Liver (tissue), 9 donors: ENCODE measurements around the gene FGF1. TPM values are rescaled to one million over a fixed set of nuclear protein-coding genes. Genes with fewer than 3 reads are reported as not detected.
"Not testable (repeated sequence)": the region's sequence is repeated elsewhere in the genome, so short reads cannot be mapped to it uniquely, and the experiment has no call there.

Experiments
- DNase-seq: peaks from one replicate; pipeline ENCODE4 v3.0.0-alpha.2; 2017; ENCODE audit warnings: low spot score
- H3K27ac ChIP-seq, 2 donors: one replicate each; pipeline ENCODE4 v1.7.0; 2013; ENCODE audit warnings: inconsistent platforms in 2 of 2, low read length in 2 of 2, control low read depth in 1 of 2, low read depth in 1 of 2, mild to moderate bottlenecking in 1 of 2
- H3K27me3 ChIP-seq, 4 donors: one replicate each; pipeline versions ENCODE4 v1.6.1 to v1.7.0; 2013; ENCODE audit warnings: low read length in 3 of 4, inconsistent platforms in 1 of 4, mild to moderate bottlenecking in 1 of 4, moderate library complexity in 1 of 4; ENCODE audit not compliant: control insufficient read depth in 4 of 4, insufficient read depth in 4 of 4
- H3K36me3 ChIP-seq, 4 donors: one replicate each; pipeline versions ENCODE4 v1.6.1 to v1.7.0; 2013; ENCODE audit warnings: low read length in 3 of 4, mild to moderate bottlenecking in 3 of 4, low read depth in 1 of 4, moderate library complexity in 1 of 4; ENCODE audit not compliant: control insufficient read depth in 4 of 4, insufficient read depth in 3 of 4
- H3K4me1 ChIP-seq, 4 donors: one replicate each; pipeline versions ENCODE4 v1.6.1 to v1.7.0; 2013; ENCODE audit warnings: low read length in 3 of 4, mild to moderate bottlenecking in 3 of 4, moderate library complexity in 1 of 4; ENCODE audit not compliant: control insufficient read depth in 4 of 4, insufficient read depth in 4 of 4
- H3K4me3 ChIP-seq, 3 donors: one replicate each; pipeline versions ENCODE4 v1.6.1 to v1.7.0; 2013; ENCODE audit warnings: low read length in 3 of 3, control low read depth in 1 of 3, low read depth in 1 of 3, mild to moderate bottlenecking in 1 of 3
- H3K9ac ChIP-seq, 2 donors: one replicate each; pipeline ENCODE4 v1.7.0; 2013; ENCODE audit warnings: low read length in 2 of 2, mild to moderate bottlenecking in 2 of 2, moderate library complexity in 2 of 2, control low read depth in 1 of 2, low read depth in 1 of 2
- H3K9me3 ChIP-seq, 4 donors: one replicate each; pipeline versions ENCODE4 v1.6.1 to v1.7.0; 2013; ENCODE audit warnings: low read length in 3 of 4; ENCODE audit not compliant: control insufficient read depth in 4 of 4
- EGR1 ChIP-seq, 2 donors: IDR thresholded peaks; 2 replicates each; pipeline ENCODE4 v1.6.1; 2016 to 2018; ENCODE audit warnings: antibody characterized with exemption in 2 of 2, low read depth in 2 of 2
- FOXA1 ChIP-seq: IDR thresholded peaks from 2 replicates; pipeline ENCODE4 v1.6.1; 2016; ENCODE audit warnings: antibody characterized with exemption
- FOXA2 ChIP-seq: IDR thresholded peaks from 2 replicates; pipeline ENCODE4 v1.6.1; 2016; ENCODE audit warnings: antibody characterized with exemption
- GABPA ChIP-seq, 2 donors: IDR thresholded peaks in 1 of 2; conservative IDR thresholded peaks in 1 of 2; 2 replicates each; pipeline ENCODE4 v1.6.1; 2016; ENCODE audit warnings: antibody characterized with exemption in 2 of 2, mild to moderate bottlenecking in 1 of 2, moderate library complexity in 1 of 2
- HNF4A ChIP-seq, 2 donors: conservative IDR thresholded peaks; 2 replicates each; pipeline ENCODE4 v1.6.1; 2016; ENCODE audit warnings: antibody characterized with exemption in 2 of 2, mild to moderate bottlenecking in 2 of 2
- HNF4G ChIP-seq: IDR thresholded peaks from 2 replicates; pipeline ENCODE4 v1.6.1; 2016; ENCODE audit warnings: antibody characterized with exemption
- JUND ChIP-seq, 2 donors: IDR thresholded peaks; 2 replicates each; pipeline ENCODE4 v1.6.1; 2016; ENCODE audit warnings: antibody characterized with exemption in 2 of 2
- NR2F2 ChIP-seq: IDR thresholded peaks from 2 replicates; pipeline ENCODE4 v1.6.1; 2016; ENCODE audit warnings: antibody characterized with exemption
- RAD21 ChIP-seq, 2 donors: IDR thresholded peaks; 2 replicates each; pipeline ENCODE4 v1.6.1; 2016; ENCODE audit warnings: antibody characterized with exemption in 2 of 2, mild to moderate bottlenecking in 2 of 2
- RXRA ChIP-seq, 2 donors: IDR thresholded peaks; 2 replicates each; pipeline ENCODE4 v1.6.1; 2017 to 2018; ENCODE audit warnings: antibody characterized with exemption in 2 of 2, mild to moderate bottlenecking in 1 of 2
- SP1 ChIP-seq: IDR thresholded peaks from 2 replicates; pipeline ENCODE4 v1.6.1; 2018; ENCODE audit warnings: antibody characterized with exemption, mild to moderate bottlenecking
- TAF1 ChIP-seq: conservative IDR thresholded peaks from 2 replicates; pipeline ENCODE4 v1.6.1; 2016; ENCODE audit warnings: antibody characterized with exemption, mild to moderate bottlenecking
- YY1 ChIP-seq: IDR thresholded peaks from 2 replicates; pipeline ENCODE4 v1.6.1; 2016; ENCODE audit warnings: antibody characterized with exemption, mild to moderate bottlenecking
- WGBS: extraction: QIAGEN DNeasy Blood & Tissue Kit; methylation state at CpG from one replicate; pipeline ENCODE4 v1.1.7; 2013; 5-methylcytosine and 5-hydroxymethylcytosine counted together
- polyA plus RNA-seq, 2 donors: library from polyadenylated mRNA; stranded (reverse) in 1 of 2; unstranded in 1 of 2; fragments of 200-250 nt in 1 of 2; fragments of >200 nt in 1 of 2; fragmentation: Nextera tagmentation in 1 of 2; extraction: Ambion mirVana in 1 of 2; gene quantifications; one replicate each; pipeline versions ENCODE4 v1.2.1 to v1.2.3, GENCODE V29; 2013 to 2015
- total RNA-seq, 2 donors: library from RNA; depleted of rRNA; stranded (reverse); fragments of >200 nt; gene quantifications; one replicate each; pipeline ENCODE4 v1.2.3, GENCODE V29; 2014
- TF ChIP-seq, protein P1 (sequence below): fragments of 150-350 bp; IDR thresholded peaks from 2 replicates; pipeline ENCODE4 v1.5.1; 2017; ENCODE audit warnings: improper control_type of control experiment, low read depth, low read length; ENCODE audit not compliant: missing input control
- TF ChIP-seq, protein P2 (sequence below): IDR thresholded peaks from 2 replicates; pipeline ENCODE4 v1.6.1; 2016; ENCODE audit warnings: antibody characterized with exemption, mild to moderate bottlenecking
- TF ChIP-seq, protein P3 (sequence below): IDR thresholded peaks from 2 replicates; pipeline ENCODE4 v1.6.1; 2016; ENCODE audit warnings: antibody characterized with exemption
- TF ChIP-seq, protein P4 (sequence below): IDR thresholded peaks from 2 replicates; pipeline ENCODE4 v1.6.1; 2016; ENCODE audit warnings: antibody characterized with exemption
- TF ChIP-seq, protein P5 (sequence below): IDR thresholded peaks from 2 replicates; pipeline ENCODE4 v1.6.1; 2016; ENCODE audit warnings: antibody characterized with exemption
- donor health status: healthy.
- donor health status: healthy.
- donor health status: healthy.
- donor health status: healthy.
- donor health status: healthy.

The FGF1 gene
- total and polyA plus RNA-seq, 4 donors: 0.05 to 0.25 (median 0.16) TPM

DNA sequence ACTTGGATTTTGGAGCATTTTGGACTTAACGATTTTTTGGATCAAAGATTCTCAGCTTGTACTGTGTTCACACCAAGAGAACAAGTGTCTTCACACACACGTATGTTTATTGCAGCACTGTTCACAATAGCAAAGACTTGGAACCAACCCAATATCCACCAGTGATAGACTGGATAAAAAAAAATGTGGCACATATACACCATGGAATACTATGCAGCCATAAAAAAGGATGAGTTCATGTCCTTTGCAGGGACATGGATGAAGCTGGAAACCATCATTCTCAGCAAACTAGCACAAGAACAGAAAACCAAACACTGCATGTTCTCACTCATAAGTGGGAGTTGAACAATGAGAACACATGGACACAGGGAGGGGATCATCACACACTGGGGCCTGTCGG, 37.8 kb downstream of the FGF1 start:
- not testable (repeated sequence) for H3K27ac ChIP-seq, H3K27me3 ChIP-seq, H3K36me3 ChIP-seq, H3K9me3 ChIP-seq, H3K9ac ChIP-seq, H3K4me3 ChIP-seq, H3K4me1 ChIP-seq, DNase-seq
- WGBS: 92% methylated on average over 3 of the region's 3 CpGs

DNA sequence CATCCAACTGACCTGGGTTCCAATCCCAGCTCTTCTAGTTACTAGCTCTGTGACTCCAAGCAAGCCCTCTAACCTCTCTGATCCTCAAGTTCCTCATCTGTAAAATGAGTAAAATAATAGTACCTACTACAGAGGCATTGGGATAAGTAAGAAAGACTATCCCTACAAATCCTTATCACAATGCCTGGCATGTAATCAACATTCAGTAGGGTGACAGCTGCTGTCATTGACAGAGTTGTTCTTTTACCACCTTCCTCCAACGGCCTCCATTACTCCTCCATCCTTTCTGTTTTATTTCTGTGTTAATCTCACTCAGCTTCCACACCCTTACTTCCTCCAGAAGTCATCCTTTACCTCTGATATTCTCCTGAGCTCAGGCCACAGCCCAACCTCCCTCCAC, 40.4 kb downstream of the FGF1 start:
- no peak overlapping the region for H3K9ac ChIP-seq
- no peaks in the 10 kb centered on the region for H3K9me3 ChIP-seq
- H3K27me3 ChIP-seq: no peaks in the 10 kb centered on the region
- no peak overlapping the region for H3K4me3 ChIP-seq
- no peak for DNase-seq
- no peaks in the 10 kb centered on the region for H3K4me1 ChIP-seq
- H3K27ac ChIP-seq: no peak overlapping the region
- TF ChIP-seq FOXA1 (no peak), RAD21 (IDR thresholded peaks at IDR 0.05) (no peak), RXRA (IDR thresholded peaks at IDR 0.05) (no peak)
- TF ChIP-seq, protein P1, sequence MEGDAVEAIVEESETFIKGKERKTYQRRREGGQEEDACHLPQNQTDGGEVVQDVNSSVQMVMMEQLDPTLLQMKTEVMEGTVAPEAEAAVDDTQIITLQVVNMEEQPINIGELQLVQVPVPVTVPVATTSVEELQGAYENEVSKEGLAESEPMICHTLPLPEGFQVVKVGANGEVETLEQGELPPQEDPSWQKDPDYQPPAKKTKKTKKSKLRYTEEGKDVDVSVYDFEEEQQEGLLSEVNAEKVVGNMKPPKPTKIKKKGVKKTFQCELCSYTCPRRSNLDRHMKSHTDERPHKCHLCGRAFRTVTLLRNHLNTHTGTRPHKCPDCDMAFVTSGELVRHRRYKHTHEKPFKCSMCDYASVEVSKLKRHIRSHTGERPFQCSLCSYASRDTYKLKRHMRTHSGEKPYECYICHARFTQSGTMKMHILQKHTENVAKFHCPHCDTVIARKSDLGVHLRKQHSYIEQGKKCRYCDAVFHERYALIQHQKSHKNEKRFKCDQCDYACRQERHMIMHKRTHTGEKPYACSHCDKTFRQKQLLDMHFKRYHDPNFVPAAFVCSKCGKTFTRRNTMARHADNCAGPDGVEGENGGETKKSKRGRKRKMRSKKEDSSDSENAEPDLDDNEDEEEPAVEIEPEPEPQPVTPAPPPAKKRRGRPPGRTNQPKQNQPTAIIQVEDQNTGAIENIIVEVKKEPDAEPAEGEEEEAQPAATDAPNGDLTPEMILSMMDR: no peak
- WGBS: 57% methylated on average over 1 of the region's 1 CpG
- no peaks in the 10 kb centered on the region for H3K36me3 ChIP-seq

DNA sequence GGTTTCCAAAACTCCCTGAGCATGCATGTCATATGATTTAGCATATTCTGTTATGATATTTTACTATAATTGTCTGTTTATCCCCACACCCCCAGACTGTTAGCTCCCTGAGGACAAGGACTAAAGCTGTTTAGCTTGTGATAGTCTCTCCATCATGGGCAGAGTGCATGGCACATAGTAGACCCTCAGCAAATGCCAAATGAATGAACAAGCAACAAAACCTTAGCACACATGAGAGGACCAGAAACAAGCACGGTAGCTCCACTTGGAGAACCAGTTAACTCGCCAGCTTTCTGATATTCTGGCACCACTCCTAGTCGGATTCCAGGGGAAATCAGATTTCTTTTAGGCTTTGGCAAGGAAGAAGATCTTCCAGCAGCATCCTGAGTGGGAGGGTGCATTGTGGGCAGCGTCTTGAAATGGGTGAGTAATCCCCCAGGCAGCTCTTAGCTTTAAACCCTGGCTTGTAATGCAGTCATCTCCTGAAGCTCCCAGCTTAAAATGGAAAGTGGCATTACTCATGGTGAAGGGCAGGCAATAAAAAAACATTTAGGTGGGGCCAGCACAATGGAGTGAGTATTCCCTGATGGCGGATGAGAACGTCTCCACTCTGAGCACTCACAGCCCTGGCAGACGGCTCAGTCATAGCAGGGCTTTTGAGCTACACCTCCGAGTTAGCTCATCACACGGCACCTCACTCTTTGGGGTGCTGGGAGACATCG, 41.1 kb downstream of the FGF1 start:
- H3K27ac ChIP-seq: no peak overlapping the region

More for the DNA sequence above, 41.1 kb downstream of the FGF1 start:
- Histone ChIP-seq H3K9ac (no peak overlapping the region), H3K9me3 (no peaks in the 10 kb centered on the region), H3K4me1 (no peaks in the 10 kb centered on the region), H3K4me3 (no peak overlapping the region), H3K36me3 (no peaks in the 10 kb centered on the region), H3K27me3 (no peaks in the 10 kb centered on the region)
- 78% methylated on average over 10 of the region's 10 CpGs for WGBS
- TF ChIP-seq, protein P2, sequence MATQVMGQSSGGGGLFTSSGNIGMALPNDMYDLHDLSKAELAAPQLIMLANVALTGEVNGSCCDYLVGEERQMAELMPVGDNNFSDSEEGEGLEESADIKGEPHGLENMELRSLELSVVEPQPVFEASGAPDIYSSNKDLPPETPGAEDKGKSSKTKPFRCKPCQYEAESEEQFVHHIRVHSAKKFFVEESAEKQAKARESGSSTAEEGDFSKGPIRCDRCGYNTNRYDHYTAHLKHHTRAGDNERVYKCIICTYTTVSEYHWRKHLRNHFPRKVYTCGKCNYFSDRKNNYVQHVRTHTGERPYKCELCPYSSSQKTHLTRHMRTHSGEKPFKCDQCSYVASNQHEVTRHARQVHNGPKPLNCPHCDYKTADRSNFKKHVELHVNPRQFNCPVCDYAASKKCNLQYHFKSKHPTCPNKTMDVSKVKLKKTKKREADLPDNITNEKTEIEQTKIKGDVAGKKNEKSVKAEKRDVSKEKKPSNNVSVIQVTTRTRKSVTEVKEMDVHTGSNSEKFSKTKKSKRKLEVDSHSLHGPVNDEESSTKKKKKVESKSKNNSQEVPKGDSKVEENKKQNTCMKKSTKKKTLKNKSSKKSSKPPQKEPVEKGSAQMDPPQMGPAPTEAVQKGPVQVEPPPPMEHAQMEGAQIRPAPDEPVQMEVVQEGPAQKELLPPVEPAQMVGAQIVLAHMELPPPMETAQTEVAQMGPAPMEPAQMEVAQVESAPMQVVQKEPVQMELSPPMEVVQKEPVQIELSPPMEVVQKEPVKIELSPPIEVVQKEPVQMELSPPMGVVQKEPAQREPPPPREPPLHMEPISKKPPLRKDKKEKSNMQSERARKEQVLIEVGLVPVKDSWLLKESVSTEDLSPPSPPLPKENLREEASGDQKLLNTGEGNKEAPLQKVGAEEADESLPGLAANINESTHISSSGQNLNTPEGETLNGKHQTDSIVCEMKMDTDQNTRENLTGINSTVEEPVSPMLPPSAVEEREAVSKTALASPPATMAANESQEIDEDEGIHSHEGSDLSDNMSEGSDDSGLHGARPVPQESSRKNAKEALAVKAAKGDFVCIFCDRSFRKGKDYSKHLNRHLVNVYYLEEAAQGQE: no peak
- TF ChIP-seq, protein P3, sequence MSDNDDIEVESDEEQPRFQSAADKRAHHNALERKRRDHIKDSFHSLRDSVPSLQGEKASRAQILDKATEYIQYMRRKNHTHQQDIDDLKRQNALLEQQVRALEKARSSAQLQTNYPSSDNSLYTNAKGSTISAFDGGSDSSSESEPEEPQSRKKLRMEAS: no peak
- no peak for TF ChIP-seq SP1
- TF ChIP-seq, protein P4, sequence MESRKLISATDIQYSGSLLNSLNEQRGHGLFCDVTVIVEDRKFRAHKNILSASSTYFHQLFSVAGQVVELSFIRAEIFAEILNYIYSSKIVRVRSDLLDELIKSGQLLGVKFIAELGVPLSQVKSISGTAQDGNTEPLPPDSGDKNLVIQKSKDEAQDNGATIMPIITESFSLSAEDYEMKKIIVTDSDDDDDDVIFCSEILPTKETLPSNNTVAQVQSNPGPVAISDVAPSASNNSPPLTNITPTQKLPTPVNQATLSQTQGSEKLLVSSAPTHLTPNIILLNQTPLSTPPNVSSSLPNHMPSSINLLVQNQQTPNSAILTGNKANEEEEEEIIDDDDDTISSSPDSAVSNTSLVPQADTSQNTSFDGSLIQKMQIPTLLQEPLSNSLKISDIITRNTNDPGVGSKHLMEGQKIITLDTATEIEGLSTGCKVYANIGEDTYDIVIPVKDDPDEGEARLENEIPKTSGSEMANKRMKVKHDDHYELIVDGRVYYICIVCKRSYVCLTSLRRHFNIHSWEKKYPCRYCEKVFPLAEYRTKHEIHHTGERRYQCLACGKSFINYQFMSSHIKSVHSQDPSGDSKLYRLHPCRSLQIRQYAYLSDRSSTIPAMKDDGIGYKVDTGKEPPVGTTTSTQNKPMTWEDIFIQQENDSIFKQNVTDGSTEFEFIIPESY: no peak
- TF ChIP-seq FOXA2: no peak
- TF ChIP-seq RAD21 (IDR thresholded peaks at IDR 0.05): no peak
- TF ChIP-seq EGR1 (IDR thresholded peaks at IDR 0.05; ENCODE audit: low read depth in 2 of 2): no peak
- no peak for TF ChIP-seq RXRA (IDR thresholded peaks at IDR 0.05)
- no peak for TF ChIP-seq NR2F2
- TF ChIP-seq, protein P1: no peak
- no peak for TF ChIP-seq YY1
- no peak for TF ChIP-seq TAF1
- TF ChIP-seq JUND (IDR thresholded peaks at IDR 0.05): no peak
- TF ChIP-seq, protein P5, sequence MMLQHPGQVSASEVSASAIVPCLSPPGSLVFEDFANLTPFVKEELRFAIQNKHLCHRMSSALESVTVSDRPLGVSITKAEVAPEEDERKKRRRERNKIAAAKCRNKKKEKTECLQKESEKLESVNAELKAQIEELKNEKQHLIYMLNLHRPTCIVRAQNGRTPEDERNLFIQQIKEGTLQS: no peak
- TF ChIP-seq GABPA (IDR thresholded peaks at IDR 0.05 in 1 of 2, conservative IDR thresholded peaks at IDR 0.05 in 1 of 2): no peak
- TF ChIP-seq HNF4G: no peak
- TF ChIP-seq HNF4A (conservative IDR thresholded peaks at IDR 0.05): no peak
- no peak for TF ChIP-seq FOXA1
- no peak for DNase-seq
